GM21447 (cell line): Measurements from ENCODE around the gene BLOC1S3.
"Not testable (repeated sequence)": the region's sequence is repeated elsewhere in the genome, so short reads cannot be mapped to it uniquely, and the experiment has no call there.

ENCODE experiments used
- ATAC-seq: cut with Tn5 transposase; IDR thresholded peaks from one replicate; pipeline ENCODE4 v1.9.1; 2021; ENCODE audit not compliant: unreplicated experiment

The BLOC1S3 gene

DNA sequence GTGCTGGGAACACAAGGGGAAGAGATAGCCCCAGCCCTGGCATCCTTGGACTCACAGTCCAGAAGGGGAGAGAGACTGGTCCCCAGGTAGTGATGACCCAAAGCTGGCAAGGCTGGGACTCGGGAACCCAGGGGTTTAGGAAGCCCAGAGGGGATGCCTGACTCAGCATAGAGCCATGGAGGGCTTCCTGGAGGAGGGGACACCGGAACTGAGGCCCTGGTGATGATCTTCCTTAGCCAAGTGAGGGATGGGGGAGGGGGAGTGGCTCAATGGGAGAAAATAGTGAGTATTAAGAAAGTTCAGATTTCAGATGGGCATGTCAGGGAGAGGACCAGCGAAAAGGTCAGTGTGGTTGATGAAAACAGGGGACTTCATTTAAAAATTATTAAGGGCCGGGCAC is 39.8 kb downstream of the BLOC1S3 start:
- no peak for ATAC-seq

DNA sequence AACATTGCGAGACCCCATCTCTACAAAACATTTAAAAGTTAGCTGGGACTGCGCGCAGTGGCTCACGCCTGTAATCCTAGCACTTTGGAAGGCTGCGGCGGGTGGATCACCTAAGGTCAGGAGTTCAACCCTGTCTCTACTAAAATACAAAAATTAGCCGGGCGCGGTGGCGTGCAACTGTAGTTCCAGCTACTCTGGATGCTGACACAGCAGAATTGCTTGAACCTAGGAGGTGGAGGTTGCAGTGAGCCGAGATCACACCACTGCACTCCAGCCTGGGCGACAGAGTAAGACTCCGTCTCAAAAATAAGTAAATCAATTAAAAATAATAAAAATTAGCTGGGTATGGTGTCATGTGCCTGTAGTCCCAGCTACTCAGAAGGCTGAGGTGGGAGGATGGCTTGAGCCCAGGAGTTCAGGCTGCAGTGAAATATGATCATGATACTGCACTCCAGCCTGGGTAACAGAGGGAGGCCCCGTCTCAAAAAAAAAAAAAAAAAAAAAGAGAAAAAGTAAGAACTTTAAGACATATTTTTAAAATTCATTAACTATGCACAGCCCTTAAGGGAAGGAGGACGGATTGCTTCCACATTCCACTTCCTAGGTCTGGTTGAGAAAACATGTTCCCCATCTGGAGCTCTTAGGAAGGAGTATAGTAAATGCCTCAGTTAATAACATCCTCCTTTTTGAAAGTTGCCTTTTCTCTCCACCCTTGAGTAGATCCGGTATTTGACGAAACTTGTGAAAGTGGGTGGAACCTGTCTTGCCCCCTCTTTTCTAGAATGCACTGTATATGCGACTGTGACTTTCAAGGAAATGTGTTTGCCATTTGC is 40.5 kb downstream of the BLOC1S3 start:
- no peak for ATAC-seq

DNA sequence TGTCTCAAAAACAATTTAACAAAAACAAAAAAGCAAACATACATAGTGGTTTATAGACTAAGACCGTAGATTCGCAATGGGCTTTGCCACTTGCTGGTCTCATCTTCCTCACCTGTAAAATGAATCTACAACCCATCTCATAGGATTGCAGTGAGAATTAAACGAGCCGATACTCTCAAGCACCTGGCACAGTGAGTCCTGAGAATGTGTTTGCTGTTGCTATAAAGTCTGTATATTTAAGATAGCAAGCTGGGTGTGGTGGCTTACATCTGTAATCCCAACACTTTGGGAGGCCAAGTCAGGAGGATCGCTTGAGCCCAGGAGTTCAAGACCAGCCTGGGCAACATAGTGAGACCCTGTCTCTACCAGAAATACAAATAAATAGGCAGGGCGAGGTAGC is 44.1 kb downstream of the BLOC1S3 start:
- ATAC-seq = no peak

DNA sequence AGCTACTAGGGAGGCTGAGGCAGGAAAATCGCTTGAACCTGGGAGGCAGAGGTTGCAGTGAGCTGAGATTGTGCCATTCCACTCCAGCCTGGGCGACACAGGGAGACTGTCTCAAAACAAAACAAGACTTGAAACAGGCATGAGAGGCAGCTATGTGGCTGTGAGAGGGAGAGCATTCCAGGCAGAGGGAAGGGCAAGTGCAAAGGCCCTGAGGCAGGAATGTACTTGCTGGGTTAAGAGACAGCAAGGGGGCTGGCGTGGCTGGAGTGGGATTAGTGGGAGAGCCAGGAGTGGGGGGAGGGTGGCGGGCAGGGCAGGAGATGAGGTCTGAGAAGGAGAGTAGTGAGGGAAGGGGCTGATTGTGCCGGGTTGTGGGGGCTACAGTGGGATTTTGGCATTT is 45.3 kb downstream of the BLOC1S3 start:
- no peak for ATAC-seq

DNA sequence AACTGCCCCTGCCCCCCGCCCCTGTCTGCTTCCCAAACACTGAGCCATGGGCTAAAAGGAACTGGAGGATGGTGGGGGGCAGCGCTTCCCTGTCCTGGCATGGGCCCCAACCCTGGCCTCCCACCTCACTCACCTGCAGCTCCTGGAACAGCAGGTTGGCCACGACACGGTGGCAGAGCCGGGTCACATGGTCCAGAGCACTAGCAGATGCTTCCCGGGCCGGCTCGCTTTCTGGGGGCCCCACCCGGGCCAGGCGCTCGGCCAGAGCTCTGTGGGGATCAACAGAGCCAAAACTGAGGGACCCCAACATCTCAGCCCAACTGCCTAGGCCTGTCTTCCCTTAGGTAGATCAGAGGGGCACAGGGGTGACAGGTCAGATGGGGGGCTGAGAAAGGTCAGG is 46.1 kb downstream of the BLOC1S3 start:
- ATAC-seq = no peak

DNA sequence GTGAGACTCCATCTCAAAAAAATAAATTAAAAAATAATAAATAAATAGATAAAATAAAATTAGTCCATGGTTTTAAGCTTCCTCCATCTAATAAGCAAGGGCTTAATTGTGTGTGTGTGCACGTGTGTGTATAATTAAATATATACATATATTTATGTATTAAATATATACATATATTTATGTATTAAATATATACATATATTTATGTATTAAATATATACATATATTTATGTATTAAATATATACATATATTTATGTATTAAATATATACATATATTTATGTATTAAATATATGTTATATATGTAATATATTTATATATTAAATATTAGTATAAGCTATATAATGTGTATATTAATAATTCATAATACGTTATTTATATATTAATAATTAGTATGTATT is 50.5 kb downstream of the BLOC1S3 start:
- ATAC-seq = not testable (repeated sequence)
